Right atrium auricular region (tissue), 2 donors: ENCODE results near the gene CMSS1. TPM values are rescaled to one million over a fixed set of nuclear protein-coding genes. Genes with fewer than 3 reads are reported as not detected.

ENCODE experiments used
- DNase-seq: peaks from one replicate; pipeline ENCODE4 v3.0.0-alpha.2; 2019; ENCODE audit warnings: low spot score
- H3K27ac ChIP-seq, 2 donors: fragments of 200-600 bp; sonication (generic); 1 replicate in 1 of 2; 2 replicates in 1 of 2; pipeline ENCODE4 v1.5.1; 2016 to 2019
- H3K27me3 ChIP-seq, 2 donors: fragments of 200-600 bp; sonication (generic); one replicate each; pipeline versions ENCODE4 v1.5.1 to v1.6.0; 2017 to 2019
- H3K36me3 ChIP-seq: fragments of 200-600 bp; sonication (generic); one replicate; pipeline ENCODE4 v1.5.1; 2016
- H3K4me1 ChIP-seq, 2 donors: fragments of 200-600 bp; sonication (generic); one replicate each; pipeline versions ENCODE4 v1.5.1 to v1.6.0; 2017 to 2019
- H3K4me3 ChIP-seq, 2 donors: fragments of 200-600 bp; sonication (generic); 1 replicate in 1 of 2; 2 replicates in 1 of 2; pipeline ENCODE4 v1.5.1; 2017 to 2019; ENCODE audit warnings: mild to moderate bottlenecking in 1 of 2, moderate library complexity in 1 of 2
- H3K9me3 ChIP-seq, 2 donors: fragments of 200-600 bp; sonication (generic); one replicate each; pipeline ENCODE4 v1.5.1; 2019
- total RNA-seq, 2 donors: library from RNA; depleted of rRNA; stranded (reverse); fragments of >200 nt; gene quantifications; one replicate each; pipeline ENCODE4 v1.1.0, GENCODE V29; 2016
- TF ChIP-seq, protein P1 (sequence below), 2 donors: fragments of 200-600 bp; sonication (generic); IDR thresholded peaks; one replicate each; pipeline ENCODE4 v1.5.1; 2019; ENCODE audit warnings: antibody characterized with exemption in 2 of 2

Gene CMSS1
- total RNA-seq, 2 donors from 2014 or later: 5.7 to 17.7 TPM

DNA sequence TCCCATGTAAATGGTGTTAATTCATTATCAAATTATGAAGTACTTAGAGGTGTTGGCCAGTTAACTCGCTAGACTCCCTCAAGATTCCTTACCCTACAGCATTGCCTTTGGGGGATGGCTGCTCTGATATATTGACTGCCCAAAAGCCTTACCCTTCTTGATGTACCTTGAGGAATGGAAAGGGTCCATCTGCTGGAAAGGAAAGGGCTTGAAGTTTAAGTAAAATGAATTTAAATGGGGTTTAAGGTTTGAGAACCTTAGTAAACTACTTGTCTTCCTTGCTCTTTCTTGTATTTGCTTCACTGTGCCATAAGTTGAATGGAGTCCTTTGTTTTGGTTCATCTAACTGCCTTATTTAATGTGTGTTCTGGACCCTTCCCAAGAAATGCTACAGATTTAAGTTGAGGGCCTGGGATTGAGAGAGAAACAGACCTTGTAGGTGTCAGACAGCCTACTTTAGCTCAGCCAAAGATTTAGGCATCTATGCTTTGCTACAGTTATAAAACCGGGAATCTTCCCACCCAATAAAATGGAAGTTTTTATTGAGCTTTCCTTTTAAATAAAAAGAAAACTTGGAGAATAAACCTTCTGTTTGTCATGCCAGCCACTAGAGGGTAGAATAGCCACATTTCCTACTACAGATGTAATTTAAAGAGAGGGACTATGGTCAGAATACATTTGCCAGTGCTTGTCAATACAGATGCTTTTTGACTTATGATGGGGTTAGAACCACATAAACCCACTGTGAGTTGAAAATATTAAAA is 25.3 kb downstream of the CMSS1 start:
- Histone ChIP-seq H3K27me3 (no peaks in the 10 kb centered on the region), H3K27ac (peak overlapping the region; percentile 74), H3K36me3 (no peaks in the 10 kb centered on the region), H3K9me3 (no peaks in the 10 kb centered on the region), H3K4me3 (no peak overlapping the region), H3K4me1 (peaks cover 0 to 52% of the 10 kb centered on the region in 2 donors)
- TF ChIP-seq, protein P1, sequence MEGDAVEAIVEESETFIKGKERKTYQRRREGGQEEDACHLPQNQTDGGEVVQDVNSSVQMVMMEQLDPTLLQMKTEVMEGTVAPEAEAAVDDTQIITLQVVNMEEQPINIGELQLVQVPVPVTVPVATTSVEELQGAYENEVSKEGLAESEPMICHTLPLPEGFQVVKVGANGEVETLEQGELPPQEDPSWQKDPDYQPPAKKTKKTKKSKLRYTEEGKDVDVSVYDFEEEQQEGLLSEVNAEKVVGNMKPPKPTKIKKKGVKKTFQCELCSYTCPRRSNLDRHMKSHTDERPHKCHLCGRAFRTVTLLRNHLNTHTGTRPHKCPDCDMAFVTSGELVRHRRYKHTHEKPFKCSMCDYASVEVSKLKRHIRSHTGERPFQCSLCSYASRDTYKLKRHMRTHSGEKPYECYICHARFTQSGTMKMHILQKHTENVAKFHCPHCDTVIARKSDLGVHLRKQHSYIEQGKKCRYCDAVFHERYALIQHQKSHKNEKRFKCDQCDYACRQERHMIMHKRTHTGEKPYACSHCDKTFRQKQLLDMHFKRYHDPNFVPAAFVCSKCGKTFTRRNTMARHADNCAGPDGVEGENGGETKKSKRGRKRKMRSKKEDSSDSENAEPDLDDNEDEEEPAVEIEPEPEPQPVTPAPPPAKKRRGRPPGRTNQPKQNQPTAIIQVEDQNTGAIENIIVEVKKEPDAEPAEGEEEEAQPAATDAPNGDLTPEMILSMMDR (IDR thresholded peaks at IDR 0.05): peak; percentile 66 to 81
- no peak for DNase-seq

DNA sequence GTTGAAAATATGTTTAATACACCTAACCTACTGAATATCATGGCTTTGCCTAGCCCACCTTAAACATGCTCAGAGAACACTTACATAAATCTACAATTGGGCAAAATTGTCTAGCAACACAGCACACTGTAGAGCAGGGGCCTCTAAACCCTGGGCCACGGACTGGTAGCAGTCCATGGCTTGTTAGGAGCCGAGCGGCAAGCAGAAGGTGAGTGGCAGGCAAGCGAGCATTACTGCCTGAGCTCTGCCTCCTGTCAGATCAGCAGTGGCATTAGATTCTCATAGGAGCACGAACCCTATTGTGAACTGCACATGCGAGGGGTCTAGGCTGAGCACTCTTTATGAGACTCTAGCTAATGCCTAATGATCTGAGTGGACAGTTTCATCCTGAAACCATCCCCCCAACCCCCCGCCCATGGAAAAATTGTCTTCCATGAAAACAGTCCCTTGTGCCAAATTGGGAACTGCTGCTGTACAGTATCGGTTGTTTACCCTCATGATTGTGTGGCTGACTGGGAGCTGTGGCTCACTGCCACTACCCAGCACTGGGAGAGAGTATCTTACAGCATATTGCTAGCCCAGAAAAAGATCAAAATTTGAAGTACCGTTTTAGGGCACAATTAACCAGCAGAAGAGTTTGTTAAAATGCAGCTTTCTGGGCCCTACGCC is 26.1 kb downstream of the CMSS1 start:
- Histone ChIP-seq H3K27ac (peak overlapping the region; percentile 74), H3K4me3 (no peak overlapping the region), H3K4me1 (peaks cover 0 to 59% of the 10 kb centered on the region in 2 donors), H3K36me3 (no peaks in the 10 kb centered on the region), H3K27me3 (no peaks in the 10 kb centered on the region), H3K9me3 (no peaks in the 10 kb centered on the region)
- TF ChIP-seq, protein P1 (IDR thresholded peaks at IDR 0.05): peak in 1 of 2 donors; percentile 28
- DNase-seq: no peak

GRCh38 chr3:99845331-99845730 is 27.7 kb downstream of the CMSS1 start:
- Histone ChIP-seq H3K4me1 (peaks cover 0 to 60% of the 10 kb centered on the region in 2 donors), H3K36me3 (peaks cover 6% of the 10 kb centered on the region), H3K9me3 (no peaks in the 10 kb centered on the region), H3K27ac (peak overlapping the region; percentile 74), H3K4me3 (no peak overlapping the region), H3K27me3 (no peaks in the 10 kb centered on the region)
- TF ChIP-seq, protein P1 (IDR thresholded peaks at IDR 0.05): no peak
- DNase-seq: no peak

DNA sequence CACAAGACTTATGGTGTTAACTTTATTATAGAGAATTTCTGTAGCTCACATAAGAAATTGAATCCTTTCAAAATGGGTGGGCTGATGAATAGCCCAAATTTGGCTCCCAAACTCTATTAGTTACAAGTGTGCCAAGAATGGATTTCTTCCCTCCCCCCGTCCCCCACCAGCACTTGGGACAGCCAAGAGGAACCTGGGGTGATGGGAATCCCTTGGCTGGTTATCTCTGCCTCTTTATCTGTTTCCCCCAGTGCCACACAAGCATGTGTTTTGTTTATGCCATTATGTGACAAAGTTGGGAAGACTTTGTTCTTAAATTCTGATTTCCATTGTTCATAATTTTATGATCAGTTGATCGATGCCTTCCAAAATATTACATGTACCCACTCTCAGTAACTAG is 28.3 kb downstream of the CMSS1 start:
- H3K36me3 ChIP-seq: peaks cover 13% of the 10 kb centered on the region
- no peak for DNase-seq
- H3K4me1 ChIP-seq: peaks cover 0 to 60% of the 10 kb centered on the region in 2 donors
- H3K27ac ChIP-seq: peak overlapping the region; percentile 74
- H3K9me3 ChIP-seq: no peaks in the 10 kb centered on the region
- no peaks in the 10 kb centered on the region for H3K27me3 ChIP-seq
- H3K4me3 ChIP-seq: no peak overlapping the region
- TF ChIP-seq, protein P1 (IDR thresholded peaks at IDR 0.05): no peak

- H3K27ac ChIP-seq: peak overlapping the region; percentile 74
- H3K36me3 ChIP-seq: peaks cover 15% of the 10 kb centered on the region
- H3K4me1 ChIP-seq: peaks cover 0 to 60% of the 10 kb centered on the region in 2 donors
- no peaks in the 10 kb centered on the region for H3K9me3 ChIP-seq
- DNase-seq: no peak
- H3K4me3 ChIP-seq: no peak overlapping the region
- TF ChIP-seq, protein P1 (IDR thresholded peaks at IDR 0.05): no peak
- no peaks in the 10 kb centered on the region for H3K27me3 ChIP-seq
Measured at GRCh38 chr3:99846477-99847160, 29.0 kb downstream of the CMSS1 start.
